GM21619 (cell line): ENCODE data around the gene PGAP2.
"Not testable (repeated sequence)": the region's sequence is repeated elsewhere in the genome, so short reads cannot be mapped to it uniquely, and the experiment has no call there.

Experiments
- ATAC-seq: cut with Tn5 transposase; IDR thresholded peaks from one replicate; pipeline ENCODE4 v1.9.1; 2021; ENCODE audit not compliant: unreplicated experiment

Gene PGAP2

GRCh38 chr11:3854977-3855807 is 46.8 kb downstream of the PGAP2 start, which contains the start of gene STIM1:
TSS of gene STIM1 (plus strand) at chr11:3855664. CDS start at chr11:3856271, 607 bp downstream.
- peak; percentile 59 for ATAC-seq

- ATAC-seq = peak; percentile 14
Observed at GRCh38 chr11:3855808-3856491, 47.6 kb downstream of the PGAP2 start.

GRCh38 chr11:3856856-3857553 is 48.6 kb downstream of the PGAP2 start:
- no peak for ATAC-seq

- ATAC-seq = no peak
Observed at GRCh38 chr11:3857628-3858027, 49.3 kb downstream of the PGAP2 start.

GRCh38 chr11:3859373-3859881 is 51.1 kb downstream of the PGAP2 start:
- ATAC-seq = peak; percentile 33

GRCh38 chr11:3860375-3860774 is 52.0 kb downstream of the PGAP2 start:
- ATAC-seq = no peak

- ATAC-seq = not testable (repeated sequence)
Observed at GRCh38 chr11:3860898-3861393, 52.6 kb downstream of the PGAP2 start.

GRCh38 chr11:3861683-3862082 is 53.3 kb downstream of the PGAP2 start:
- no peak for ATAC-seq

GRCh38 chr11:3865388-3866193 is 57.2 kb downstream of the PGAP2 start:
- no peak for ATAC-seq

- no peak for ATAC-seq
Observed at GRCh38 chr11:3866206-3866605, 57.8 kb downstream of the PGAP2 start.

GRCh38 chr11:3866836-3867208 is 58.5 kb downstream of the PGAP2 start:
- ATAC-seq = no peak

GRCh38 chr11:3867209-3868091 is 59.1 kb downstream of the PGAP2 start:
- ATAC-seq = peak; percentile 45

- ATAC-seq = no peak
Observed at GRCh38 chr11:3873712-3874349, 65.5 kb downstream of the PGAP2 start.
